ENCODE data around the gene NID1. TPM values are rescaled to one million over a fixed set of nuclear protein-coding genes. Genes with fewer than 3 reads are reported as not detected.
"Not testable (repeated sequence)": the region's sequence is repeated elsewhere in the genome, so short reads cannot be mapped to it uniquely, and the experiment has no call there.

The NID1 gene
- total RNA-seq, 1 experiment from 2014 or later, result 19.2 TPM

- DNase-seq (ENCODE audit: low spot score) (no peak), ATAC-seq (no peak)
- POLR2A ChIA-PET, result no interaction called here
- Mint-ChIP-seq H3K27ac (no peak overlapping the region), H3K9me3 (peaks cover 17% of the 10 kb centered on the region), H3K27me3 (ENCODE audit: low read depth) (peaks cover 3% of the 10 kb centered on the region; the same call in 1 of the 2 replicates), H3K4me1 (peaks cover 9% of the 10 kb centered on the region), H3K36me3 (peaks cover 6% of the 10 kb centered on the region), H3K4me3 (no peak overlapping the region)
- TF ChIP-seq FOXK1 (CRISPR knock-in tag; IDR thresholded peaks at IDR 0.05), result no peak
- TF ChIP-seq FOXJ3 (CRISPR knock-in tag; IDR thresholded peaks at IDR 0.05; ENCODE audit: borderline replicate concordance), result no peak
- no peak for TF ChIP-seq USF1 (CRISPR knock-in tag; IDR thresholded peaks at IDR 0.05)
- TF ChIP-seq ESRRA (CRISPR knock-in tag; IDR thresholded peaks at IDR 0.05; ENCODE audit: borderline replicate concordance), result no peak
- no peak for TF ChIP-seq ETV6 (CRISPR knock-in tag; IDR thresholded peaks at IDR 0.05)
- no peak for TF ChIP-seq MXD4 (CRISPR knock-in tag; IDR thresholded peaks at IDR 0.05; ENCODE audit: borderline replicate concordance)
- no peak for TF ChIP-seq PREB (CRISPR knock-in tag; IDR thresholded peaks at IDR 0.05; ENCODE audit: borderline replicate concordance)
- no peak for TF ChIP-seq ZNF425 (CRISPR knock-in tag; conservative IDR thresholded peaks at IDR 0.05)
- no peak for TF ChIP-seq MAX (CRISPR knock-in tag; IDR thresholded peaks at IDR 0.05)
- CTCF ChIA-PET, result no interaction called here
Observed at GRCh38 chr1:236098267-236098666, 33.4 kb upstream of the NID1 start.

GRCh38 chr1:236096660-236097482 lies 32.0 kb upstream of the NID1 start:
- peak overlapping the region; percentile 72; the same call in 1 of the 2 replicates for H3K27ac Mint-ChIP-seq
- H3K4me3 Mint-ChIP-seq; ATAC-seq; H3K36me3 Mint-ChIP-seq; POLR2A ChIA-PET; H3K4me1 Mint-ChIP-seq; H3K27me3 Mint-ChIP-seq (ENCODE audit: low read depth): not testable (repeated sequence)
- peaks cover 17% of the 10 kb centered on the region for H3K9me3 Mint-ChIP-seq
- CTCF ChIA-PET, result interaction anchor here (0.6 kb wide), 1 partner anchor 554 kb away, joined by 3 read pairs; no protein-coding TSS in a partner anchor
- DNase-seq (ENCODE audit: low spot score), result peak; percentile 47

GRCh38 chr1:236095705-236096520 lies 31.0 kb upstream of the NID1 start:
- H3K27ac Mint-ChIP-seq, result no peak overlapping the region
- H3K4me3 Mint-ChIP-seq, result no peak overlapping the region
- H3K36me3 Mint-ChIP-seq, result peaks cover 6% of the 10 kb centered on the region
- H3K4me1 Mint-ChIP-seq, result 0 out of 2 replicates have a peak, but pooled peaks cover 3% of the 10 kb centered on the region
- no peak for DNase-seq (ENCODE audit: low spot score)
- H3K9me3 Mint-ChIP-seq, result peaks cover 17% of the 10 kb centered on the region
- ChIA-PET POLR2A (no interaction called here), CTCF (interaction anchor here (0.6 kb wide), 1 partner anchor 555 kb away, joined by 3 read pairs; no protein-coding TSS in a partner anchor)
- H3K27me3 Mint-ChIP-seq (ENCODE audit: low read depth), result peaks cover 3% of the 10 kb centered on the region; the same call in 1 of the 2 replicates
- ATAC-seq, result no peak
- no peak for TF ChIP-seq NR1H2 (CRISPR knock-in tag; IDR thresholded peaks at IDR 0.05)
- no peak for TF ChIP-seq NFYB (CRISPR knock-in tag; conservative IDR thresholded peaks at IDR 0.05; ENCODE audit: low read depth)
- no peak for TF ChIP-seq ETV6 (CRISPR knock-in tag; IDR thresholded peaks at IDR 0.05)
- no peak for TF ChIP-seq ATF6 (CRISPR knock-in tag; IDR thresholded peaks at IDR 0.05)
- TF ChIP-seq SMAD4 (CRISPR knock-in tag; IDR thresholded peaks at IDR 0.05), result no peak
- no peak for TF ChIP-seq TP53 (CRISPR knock-in tag; IDR thresholded peaks at IDR 0.05)
- TF ChIP-seq GABPB1 (CRISPR knock-in tag; IDR thresholded peaks at IDR 0.05), result no peak
- TF ChIP-seq ARID4B (CRISPR knock-in tag; IDR thresholded peaks at IDR 0.05; ENCODE audit: borderline replicate concordance), result no peak
- TF ChIP-seq OVOL2 (CRISPR knock-in tag; IDR thresholded peaks at IDR 0.05; ENCODE audit: borderline replicate concordance), result no peak
